ENCODE results near the gene PVALEF.

Gene PVALEF

GRCh38 chr17:81165246-81166032, at the start of gene PVALEF:
Gene PVALEF (plus strand): TSS chr17:81165507. CDS start chr17:81181227, 15,720 bp downstream.
- no peak for FAIRE-seq

GRCh38 chr17:81115749-81116464, 49.4 kb upstream of the PVALEF start:
- no peak for FAIRE-seq

- no peak for FAIRE-seq
Measured at GRCh38 chr17:81116704-81117103, 48.6 kb upstream of the PVALEF start.

- FAIRE-seq: no peak
Measured at GRCh38 chr17:81117672-81118198, 47.6 kb upstream of the PVALEF start.

- no peak for FAIRE-seq
Measured at GRCh38 chr17:81118308-81119221, 46.7 kb upstream of the PVALEF start.

- no peak for FAIRE-seq
Measured at GRCh38 chr17:81119223-81120148, 45.8 kb upstream of the PVALEF start.

GRCh38 chr17:81120149-81120484, 45.2 kb upstream of the PVALEF start:
- no peak for FAIRE-seq

GRCh38 chr17:81120695-81121621, 44.3 kb upstream of the PVALEF start:
- FAIRE-seq: no peak

- FAIRE-seq: no peak
Measured at GRCh38 chr17:81121841-81122733, 43.2 kb upstream of the PVALEF start.

- no peak for FAIRE-seq
Measured at GRCh38 chr17:81123052-81124048, 42.0 kb upstream of the PVALEF start.

GRCh38 chr17:81124377-81124776, 40.9 kb upstream of the PVALEF start:
- FAIRE-seq: no peak

- FAIRE-seq: no peak
Measured at GRCh38 chr17:81125573-81126081, 39.7 kb upstream of the PVALEF start.

GRCh38 chr17:81126281-81127132, 38.8 kb upstream of the PVALEF start:
- no peak for FAIRE-seq

GRCh38 chr17:81127133-81127455, 38.2 kb upstream of the PVALEF start:
- FAIRE-seq: no peak

- FAIRE-seq: no peak
Measured at GRCh38 chr17:81127526-81128177, 37.7 kb upstream of the PVALEF start.

GRCh38 chr17:81128338-81128737, 37.0 kb upstream of the PVALEF start:
- FAIRE-seq: no peak

- FAIRE-seq: no peak
Measured at GRCh38 chr17:81128774-81129173, 36.5 kb upstream of the PVALEF start.

Data from endometrium (tissue), 2 donors.